Tibial nerve (tissue), 3 donors: Measurements from ENCODE around the gene RUSF1.
"Not testable (repeated sequence)": the region's sequence is repeated elsewhere in the genome, so short reads cannot be mapped to it uniquely, and the experiment has no call there.

Experiments used
- POLR2A ChIP-seq, 2 donors: fragments of 450-650 bp; IDR thresholded peaks; one replicate each; pipeline ENCODE4 v1.6.1; 2017; ENCODE audit warnings: antibody characterized with exemption in 2 of 2, mild to moderate bottlenecking in 2 of 2, moderate library complexity in 2 of 2
- TF ChIP-seq, protein P1 (sequence below), 5 experiments: fragments of 200-600 bp in 3 of 5; fragments of 450-650 bp in 2 of 5; sonication (generic) in 3 of 5; IDR thresholded peaks; one replicate each; pipeline ENCODE4 v1.5.1; 2016 to 2019; ENCODE audit warnings: antibody characterized with exemption in 5 of 5, mild to moderate bottlenecking in 3 of 5, moderate library complexity in 2 of 5

DNA sequence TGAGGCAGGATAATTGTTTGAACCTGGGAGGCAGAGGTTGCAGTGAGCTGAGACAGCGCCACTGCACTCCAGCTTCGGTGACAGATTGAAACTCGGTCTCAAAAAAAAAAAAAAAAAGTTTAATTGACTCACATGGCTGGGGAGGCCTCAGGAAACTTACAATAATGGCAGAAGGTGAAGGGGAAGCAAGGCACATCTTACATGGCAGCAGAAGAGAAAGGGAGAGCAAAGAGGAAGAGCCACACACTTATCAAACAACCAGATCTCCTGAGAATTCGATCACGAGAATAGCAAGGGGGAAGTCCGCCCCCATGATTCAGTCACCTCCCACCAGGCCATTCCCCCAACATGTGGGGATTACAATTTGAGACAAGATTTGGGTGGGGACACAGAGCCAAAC, 62.3 kb downstream of the RUSF1 start:
- TF ChIP-seq, protein P1, sequence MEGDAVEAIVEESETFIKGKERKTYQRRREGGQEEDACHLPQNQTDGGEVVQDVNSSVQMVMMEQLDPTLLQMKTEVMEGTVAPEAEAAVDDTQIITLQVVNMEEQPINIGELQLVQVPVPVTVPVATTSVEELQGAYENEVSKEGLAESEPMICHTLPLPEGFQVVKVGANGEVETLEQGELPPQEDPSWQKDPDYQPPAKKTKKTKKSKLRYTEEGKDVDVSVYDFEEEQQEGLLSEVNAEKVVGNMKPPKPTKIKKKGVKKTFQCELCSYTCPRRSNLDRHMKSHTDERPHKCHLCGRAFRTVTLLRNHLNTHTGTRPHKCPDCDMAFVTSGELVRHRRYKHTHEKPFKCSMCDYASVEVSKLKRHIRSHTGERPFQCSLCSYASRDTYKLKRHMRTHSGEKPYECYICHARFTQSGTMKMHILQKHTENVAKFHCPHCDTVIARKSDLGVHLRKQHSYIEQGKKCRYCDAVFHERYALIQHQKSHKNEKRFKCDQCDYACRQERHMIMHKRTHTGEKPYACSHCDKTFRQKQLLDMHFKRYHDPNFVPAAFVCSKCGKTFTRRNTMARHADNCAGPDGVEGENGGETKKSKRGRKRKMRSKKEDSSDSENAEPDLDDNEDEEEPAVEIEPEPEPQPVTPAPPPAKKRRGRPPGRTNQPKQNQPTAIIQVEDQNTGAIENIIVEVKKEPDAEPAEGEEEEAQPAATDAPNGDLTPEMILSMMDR (IDR thresholded peaks at IDR 0.05), result not testable (repeated sequence)
- not testable (repeated sequence) for TF ChIP-seq POLR2A (IDR thresholded peaks at IDR 0.05)
